ENCODE results near the gene S100P. TPM values are rescaled to one million over a fixed set of nuclear protein-coding genes. Genes with fewer than 3 reads are reported as not detected.

Gene S100P
- total and polyA plus RNA-seq, 2 of the 4 experiments (the other 2 are of a cell fraction): not detected

GRCh38 chr4:6730603-6731317, 37.1 kb downstream of the S100P start:
- peaks cover 9% of the 10 kb centered on the region for H3K4me1 ChIP-seq (ENCODE audit: control insufficient read depth, insufficient read depth, low read length)
- DNase-seq (no peak), ATAC-seq (ENCODE audit: low read depth) (no peak)
- dilution Hi-C loops (cut with HindIII; ENCODE audit: low sequenced_read_pairs, unreplicated experiment): no loop called here
- no peaks in the 10 kb centered on the region for H3K27me3 ChIP-seq (ENCODE audit: control insufficient read depth, insufficient read depth, low read length)
- peaks cover 14% of the 10 kb centered on the region for H3K9me1 ChIP-seq (ENCODE audit: insufficient read depth, low read length)
- H3K9ac ChIP-seq (ENCODE audit: low read depth, low read length): no peak overlapping the region
- H2BK20ac ChIP-seq (ENCODE audit: low read depth, low read length): peak overlapping the region; percentile 92
- WGBS, 2 experiments (ENCODE audit: extremely low coverage in 2 of 2, insufficient read length in 1 of 2): 72% methylated on average over 3 of the region's 20 CpGs; no CpG with 5 or more reads in 1 of the 2 experiments
- H2AK5ac ChIP-seq (ENCODE audit: low read depth, low read length): peak overlapping the region; percentile 67; the same call in 1 of the 2 replicates
- H3K14ac ChIP-seq (replicated peaks; ENCODE audit: low read depth, low read length): no peak overlapping the region
- H2AK9ac ChIP-seq (replicated peaks; ENCODE audit: low read depth, low read length, poor library complexity): no peak overlapping the region
- no peak overlapping the region for H4K8ac ChIP-seq (ENCODE audit: low read depth in 2 of 2, low read length in 2 of 2)
- POLR2A ChIA-PET (ENCODE audit: unreplicated experiment): interaction anchor here (0.6 kb wide), 2 partner anchors 54 to 415 kb away, joined by 7 to 8 read pairs; no protein-coding TSS in a partner anchor
- H4K5ac ChIP-seq (ENCODE audit: low read depth, low read length): no peak overlapping the region
- H4K20me1 ChIP-seq (ENCODE audit: insufficient read depth, low read length): no peaks in the 10 kb centered on the region
- H3K23ac ChIP-seq (ENCODE audit: low read depth, low read length): no peak overlapping the region
- no peak overlapping the region for H3K4me3 ChIP-seq (ENCODE audit: insufficient read depth, low read depth, low read length)
- H3K56ac ChIP-seq (ENCODE audit: extremely low read depth, insufficient read depth, low read length): no peak overlapping the region
- CTCF ChIA-PET: interaction anchor here (0.6 to 0.7 kb wide), 2 partner anchors 173 to 321 kb away, joined by 4 to 5 read pairs; no protein-coding TSS in a partner anchor
- H3K36me3 ChIP-seq (ENCODE audit: control insufficient read depth, insufficient read depth, low read length): no peaks in the 10 kb centered on the region
- in situ Hi-C loops (cut with MboI; ENCODE audit: low sequenced_read_pairs): no loop called here
- H2AFZ ChIP-seq (replicated peaks; ENCODE audit: low read length, poor library complexity): peak overlapping the region; percentile 16
- BruUV-seq (replicated peaks): no TSS peak
- H3K79me1 ChIP-seq (ENCODE audit: low read depth in 1 of 2, low read length in 2 of 2): 0 out of 4 replicates have a peak, but pooled peaks cover 0 to 4% of the 10 kb centered on the region in 2 experiments
- peak overlapping the region; percentile 100 for H2BK120ac ChIP-seq (ENCODE audit: low read depth, low read length)
- no peak overlapping the region for H3K27ac ChIP-seq (ENCODE audit: insufficient read depth, low read length)
- H3K4ac ChIP-seq (ENCODE audit: low read depth, low read length): peak overlapping the region; percentile 86; the same call in 1 of the 2 replicates
- H3K9me3 ChIP-seq (ENCODE audit: control insufficient read depth, insufficient read depth, low read length): no peaks in the 10 kb centered on the region
- intact Hi-C loops (cut with micrococcal nuclease): no loop called here
- H4K91ac ChIP-seq (ENCODE audit: insufficient read depth, low read depth, low read length): peak overlapping the region; percentile 99; the same call in 1 of the 2 replicates
- no peak overlapping the region for H2BK5ac ChIP-seq (ENCODE audit: low read depth, low read length, poor library complexity, severe bottlenecking)
- H2BK15ac ChIP-seq (ENCODE audit: low read depth, low read length): peak overlapping the region; percentile 77; the same call in 1 of the 3 replicates
- H3K18ac ChIP-seq (ENCODE audit: low read depth, low read length): 0 out of 2 replicates have a peak overlapping the region, but pooled peaks have one; percentile 32
- H3K4me2 ChIP-seq (ENCODE audit: low read depth, low read length): no peak overlapping the region
- TF ChIP-seq MXI1 (IDR thresholded peaks at IDR 0.05; ENCODE audit: borderline replicate concordance, low read depth, low read length) (no peak), FOS (IDR thresholded peaks at IDR 0.05; ENCODE audit: low read depth, low read length) (no peak), MAZ (IDR thresholded peaks at IDR 0.05; ENCODE audit: borderline replicate concordance, low read depth, low read length) (no peak), ELK1 (IDR thresholded peaks at IDR 0.05; ENCODE audit: borderline replicate concordance, low read depth, low read length) (no peak), SMC3 (IDR thresholded peaks at IDR 0.05; ENCODE audit: low read depth, low read length) (no peak), RCOR1 (IDR thresholded peaks at IDR 0.05; ENCODE audit: insufficient replicate concordance, low read length) (no peak), BHLHE40 (IDR thresholded peaks at IDR 0.05; ENCODE audit: low read depth, low read length) (no peak), RAD21 (IDR thresholded peaks at IDR 0.05; ENCODE audit: low read length) (no peak), NFE2L2 (IDR thresholded peaks at IDR 0.05; ENCODE audit: low read depth, low read length) (no peak), CTCF (conservative IDR thresholded peaks at IDR 0.05; ENCODE audit: low read depth, low read length) (no peak), MAFK (IDR thresholded peaks at IDR 0.05; ENCODE audit: low read depth, low read length) (no peak), RFX5 (IDR thresholded peaks at IDR 0.05; ENCODE audit: low read depth, low read length) (no peak), CHD1 (IDR thresholded peaks at IDR 0.05; ENCODE audit: low read depth, low read length) (no peak), CEBPB (IDR thresholded peaks at IDR 0.05; ENCODE audit: low read depth, low read length) (no peak), POLR2A (IDR thresholded peaks at IDR 0.05; ENCODE audit: low read depth, low read length) (no peak)
